PC-9 (cell line): ENCODE measurements around the gene GPR45.

ENCODE experiments used
- EZH2 ChIP-seq: fragments of 200-600 bp; sonication (generic); IDR thresholded peaks from 2 replicates; pipeline ENCODE4 v1.8.0; 2017; ENCODE audit warnings: antibody characterized with exemption, low read depth
- TF ChIP-seq, protein P1 (sequence below): fragments of 200-600 bp; sonication (generic); conservative IDR thresholded peaks from 2 replicates; pipeline ENCODE4 v1.6.1; 2017; ENCODE audit warnings: mixed run types, antibody characterized with exemption, mild to moderate bottlenecking, moderate library complexity

DNA sequence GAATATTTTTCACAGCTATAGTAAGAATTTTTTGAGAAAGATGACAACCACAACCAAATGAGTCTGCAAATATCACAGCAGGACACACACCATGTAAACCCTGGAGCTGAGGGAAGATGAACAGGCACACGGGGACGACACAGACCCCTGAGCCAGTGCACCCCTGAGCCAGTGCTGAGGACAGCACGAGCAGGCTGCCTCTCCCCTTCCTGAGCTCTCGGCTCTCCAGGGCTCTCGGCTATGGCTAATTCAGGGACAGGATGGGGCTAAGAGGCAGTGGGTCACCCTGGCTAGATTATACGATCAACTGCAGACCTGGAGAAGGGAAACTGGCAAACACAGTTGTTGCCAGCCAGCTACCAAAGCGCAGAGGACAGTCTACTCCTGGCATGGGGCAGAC lies 46.6 kb downstream of the GPR45 start:
- no peak for TF ChIP-seq EZH2
- TF ChIP-seq, protein P1, sequence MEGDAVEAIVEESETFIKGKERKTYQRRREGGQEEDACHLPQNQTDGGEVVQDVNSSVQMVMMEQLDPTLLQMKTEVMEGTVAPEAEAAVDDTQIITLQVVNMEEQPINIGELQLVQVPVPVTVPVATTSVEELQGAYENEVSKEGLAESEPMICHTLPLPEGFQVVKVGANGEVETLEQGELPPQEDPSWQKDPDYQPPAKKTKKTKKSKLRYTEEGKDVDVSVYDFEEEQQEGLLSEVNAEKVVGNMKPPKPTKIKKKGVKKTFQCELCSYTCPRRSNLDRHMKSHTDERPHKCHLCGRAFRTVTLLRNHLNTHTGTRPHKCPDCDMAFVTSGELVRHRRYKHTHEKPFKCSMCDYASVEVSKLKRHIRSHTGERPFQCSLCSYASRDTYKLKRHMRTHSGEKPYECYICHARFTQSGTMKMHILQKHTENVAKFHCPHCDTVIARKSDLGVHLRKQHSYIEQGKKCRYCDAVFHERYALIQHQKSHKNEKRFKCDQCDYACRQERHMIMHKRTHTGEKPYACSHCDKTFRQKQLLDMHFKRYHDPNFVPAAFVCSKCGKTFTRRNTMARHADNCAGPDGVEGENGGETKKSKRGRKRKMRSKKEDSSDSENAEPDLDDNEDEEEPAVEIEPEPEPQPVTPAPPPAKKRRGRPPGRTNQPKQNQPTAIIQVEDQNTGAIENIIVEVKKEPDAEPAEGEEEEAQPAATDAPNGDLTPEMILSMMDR, result no peak
